Measurements from ENCODE around the gene TCF12. TPM values are rescaled to one million over a fixed set of nuclear protein-coding genes. Genes with fewer than 3 reads are reported as not detected.

Gene TCF12
- total and polyA plus RNA-seq, 5 experiments from 2014 or later = 43.2 to 77.3 (median 54.3) TPM

DNA sequence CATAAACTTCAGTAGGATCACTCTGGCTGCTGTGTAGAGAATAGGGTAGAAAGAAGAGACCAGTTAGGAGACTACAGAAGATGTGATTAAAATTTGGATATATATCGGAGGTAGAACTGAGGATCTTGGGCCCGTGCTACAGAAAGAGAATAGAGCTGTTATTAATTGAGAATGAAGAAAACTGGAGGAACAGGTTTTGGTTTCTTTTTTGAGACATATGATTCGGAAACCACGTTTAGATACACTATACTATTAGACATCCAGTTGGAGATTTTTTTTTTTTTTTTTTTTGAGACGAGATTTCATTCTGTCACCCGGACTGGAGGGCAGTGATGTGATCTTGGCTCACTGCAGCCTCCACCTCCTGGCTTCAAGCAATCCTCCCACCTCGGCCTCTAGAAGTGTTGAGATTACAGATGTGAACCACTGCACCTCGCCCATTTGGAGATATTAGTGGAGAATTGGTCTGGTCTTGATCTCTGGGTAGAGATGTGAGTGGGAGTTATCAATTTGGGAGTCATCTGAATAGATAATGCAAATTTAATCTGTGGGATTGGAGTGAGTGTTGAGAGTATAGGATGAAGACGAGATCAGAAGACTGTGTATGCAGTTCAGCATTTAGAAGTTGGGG lies 50.9 kb downstream of the TCF12 start:
- peaks cover 23 to 74% (median 55%) of the 10 kb centered on the region in 4 donors for H3K4me1 Mint-ChIP-seq
- DNase-seq (no peak), ATAC-seq (no peak)
- H3K4me3 Mint-ChIP-seq = no peak overlapping the region
- POLR2A ChIA-PET = no interaction called here
- no peaks in the 10 kb centered on the region for H3K36me3 Mint-ChIP-seq
- no peak overlapping the region for H3K27ac Mint-ChIP-seq
- H3K9me3 Mint-ChIP-seq = peaks cover 0 to 2% (median 0%) of the 10 kb centered on the region in 9 donors
- no peaks in the 10 kb centered on the region for H3K27me3 Mint-ChIP-seq

DNA sequence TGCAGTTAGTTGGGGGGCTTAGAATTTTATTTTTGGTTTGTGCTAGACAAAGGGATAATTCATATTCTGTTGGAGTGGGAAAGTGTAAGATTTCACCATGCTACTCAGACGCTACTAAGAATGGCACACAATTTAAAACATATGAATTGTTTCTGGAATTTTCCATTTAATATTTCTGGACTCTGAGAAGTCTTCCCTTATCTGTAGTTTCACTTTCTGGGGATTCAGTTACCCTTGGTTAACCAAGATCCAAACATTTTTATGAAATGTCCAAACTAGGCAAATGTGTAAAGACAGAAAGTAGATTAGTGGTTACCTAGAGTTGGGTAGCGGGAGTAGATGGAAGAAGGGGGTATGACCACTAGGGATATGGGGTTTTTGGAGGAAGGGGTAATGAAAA lies 53.1 kb downstream of the TCF12 start:
- POLR2A ChIA-PET = no interaction called here
- H3K36me3 Mint-ChIP-seq = peaks cover 0 to 3% (median 0%) of the 10 kb centered on the region in 3 donors
- DNase-seq = no peak
- H3K27ac Mint-ChIP-seq = peak overlapping the region in 2 of 10 donors; percentile 26 to 62
- no peak for ATAC-seq
- H3K4me1 Mint-ChIP-seq = peaks cover 26 to 64% (median 59%) of the 10 kb centered on the region in 4 donors
- peaks cover 0 to 2% (median 0%) of the 10 kb centered on the region in 9 donors for H3K9me3 Mint-ChIP-seq
- H3K27me3 Mint-ChIP-seq = no peaks in the 10 kb centered on the region
- no peak overlapping the region for H3K4me3 Mint-ChIP-seq

DNA sequence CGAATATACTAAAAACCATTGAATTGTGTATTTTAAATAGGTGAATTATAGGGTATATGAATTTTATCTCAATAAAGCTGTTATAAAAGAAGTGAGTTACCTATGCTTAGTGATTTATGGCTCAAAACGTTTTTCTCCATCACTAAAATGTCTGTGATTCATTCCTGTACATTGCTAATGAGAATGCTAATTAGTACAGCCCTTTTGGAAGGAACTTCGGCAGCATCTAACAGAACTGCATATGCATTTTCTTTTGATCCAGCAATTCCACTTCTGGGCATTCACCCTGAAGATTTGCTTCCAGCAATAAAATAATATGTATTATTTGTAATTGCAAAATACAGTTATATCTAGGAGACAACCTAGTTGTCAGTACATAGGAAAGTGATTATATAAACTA lies 53.6 kb downstream of the TCF12 start:
- H3K27me3 Mint-ChIP-seq = no peaks in the 10 kb centered on the region
- ATAC-seq (no peak), DNase-seq (no peak)
- peak overlapping the region in 1 of 10 donors; percentile 26 for H3K27ac Mint-ChIP-seq
- H3K9me3 Mint-ChIP-seq = peaks cover 0 to 2% (median 0%) of the 10 kb centered on the region in 9 donors
- POLR2A ChIA-PET = no interaction called here
- H3K4me3 Mint-ChIP-seq = no peak overlapping the region
- H3K36me3 Mint-ChIP-seq = peaks cover 0 to 3% (median 0%) of the 10 kb centered on the region in 3 donors
- H3K4me1 Mint-ChIP-seq = peaks cover 26 to 66% (median 61%) of the 10 kb centered on the region in 4 donors

DNA sequence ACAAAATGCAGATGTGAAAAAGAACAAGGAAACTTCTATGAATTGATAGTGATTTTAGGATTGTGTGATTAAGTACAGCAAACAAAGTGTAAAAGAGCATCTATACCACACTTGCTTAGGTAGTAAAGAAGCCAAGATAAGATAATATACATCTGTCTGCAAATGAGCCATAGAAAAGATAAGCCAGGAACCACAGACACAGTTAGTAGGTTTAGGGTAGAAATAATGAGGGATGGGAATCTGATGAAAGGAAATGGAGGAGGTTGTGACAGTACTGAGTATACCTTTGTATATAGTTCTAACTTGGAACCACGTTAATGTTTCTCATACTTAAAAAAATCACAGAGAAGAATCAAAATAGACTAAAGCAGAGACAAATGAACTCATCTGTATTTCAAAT lies 54.0 kb downstream of the TCF12 start:
- Mint-ChIP-seq H3K27ac (peak overlapping the region in 2 of 10 donors; percentile 3 to 9), H3K4me1 (peaks cover 24 to 67% (median 60%) of the 10 kb centered on the region in 4 donors), H3K4me3 (peak overlapping the region in 1 of 10 donors; percentile 2), H3K36me3 (peaks cover 0 to 3% (median 0%) of the 10 kb centered on the region in 3 donors), H3K9me3 (peaks cover 0 to 2% (median 0%) of the 10 kb centered on the region in 9 donors), H3K27me3 (no peaks in the 10 kb centered on the region)
- no peak for ATAC-seq
- POLR2A ChIA-PET = no interaction called here
- no peak for DNase-seq

DNA sequence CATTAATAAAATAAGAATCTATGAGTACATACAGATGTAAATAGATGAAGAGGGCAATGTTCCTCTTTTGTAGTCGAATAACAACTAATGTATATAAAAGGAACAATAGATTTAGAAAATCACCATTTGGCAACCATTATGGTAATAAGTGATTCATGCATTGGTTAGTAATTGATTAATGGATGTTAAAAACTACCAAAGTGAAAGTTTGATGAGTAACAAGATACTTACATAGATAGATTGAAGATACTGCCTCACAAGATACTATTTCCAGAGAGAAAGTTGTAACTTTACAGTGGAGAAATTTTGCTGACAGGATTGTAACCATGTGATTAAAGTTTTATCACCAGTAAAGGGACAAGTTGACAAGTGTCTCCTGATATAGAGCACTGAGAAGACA lies 55.0 kb downstream of the TCF12 start:
- Mint-ChIP-seq H3K4me3 (no peak overlapping the region), H3K36me3 (peaks cover 0 to 3% (median 0%) of the 10 kb centered on the region in 3 donors), H3K9me3 (peaks cover 0 to 2% (median 0%) of the 10 kb centered on the region in 9 donors), H3K27me3 (no peaks in the 10 kb centered on the region), H3K4me1 (peaks cover 22 to 63% (median 55%) of the 10 kb centered on the region in 4 donors), H3K27ac (no peak overlapping the region)
- POLR2A ChIA-PET = no interaction called here
- DNase-seq (no peak), ATAC-seq (no peak)

DNA sequence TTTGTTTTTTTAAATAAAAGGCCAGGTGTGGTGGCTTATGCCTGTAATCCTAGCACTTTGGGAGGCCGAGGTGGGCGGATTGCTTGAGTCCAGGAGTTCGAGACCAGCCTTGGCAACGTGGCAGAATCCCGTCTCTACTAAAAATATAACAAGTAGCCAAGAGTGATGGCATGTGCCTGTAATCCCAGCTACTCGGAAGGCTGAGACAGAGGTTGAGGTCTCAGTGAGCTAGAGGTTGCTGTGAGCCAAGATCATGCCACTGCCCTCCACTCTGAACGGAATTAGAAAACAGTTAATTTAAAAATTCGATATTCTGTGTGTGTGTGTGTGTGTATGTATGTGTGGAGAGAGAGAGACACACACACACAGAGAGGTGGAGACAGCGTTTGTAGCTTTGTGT lies 58.8 kb downstream of the TCF12 start:
- Mint-ChIP-seq H3K4me3 (no peak overlapping the region), H3K27me3 (no peaks in the 10 kb centered on the region), H3K9me3 (no peaks in the 10 kb centered on the region), H3K36me3 (peaks cover 0 to 3% (median 0%) of the 10 kb centered on the region in 3 donors), H3K27ac (peak overlapping the region in 2 of 10 donors; percentile 33 to 41), H3K4me1 (peaks cover 17 to 66% (median 59%) of the 10 kb centered on the region in 4 donors)
- DNase-seq (no peak), ATAC-seq (no peak)
- POLR2A ChIA-PET = no interaction called here

DNA sequence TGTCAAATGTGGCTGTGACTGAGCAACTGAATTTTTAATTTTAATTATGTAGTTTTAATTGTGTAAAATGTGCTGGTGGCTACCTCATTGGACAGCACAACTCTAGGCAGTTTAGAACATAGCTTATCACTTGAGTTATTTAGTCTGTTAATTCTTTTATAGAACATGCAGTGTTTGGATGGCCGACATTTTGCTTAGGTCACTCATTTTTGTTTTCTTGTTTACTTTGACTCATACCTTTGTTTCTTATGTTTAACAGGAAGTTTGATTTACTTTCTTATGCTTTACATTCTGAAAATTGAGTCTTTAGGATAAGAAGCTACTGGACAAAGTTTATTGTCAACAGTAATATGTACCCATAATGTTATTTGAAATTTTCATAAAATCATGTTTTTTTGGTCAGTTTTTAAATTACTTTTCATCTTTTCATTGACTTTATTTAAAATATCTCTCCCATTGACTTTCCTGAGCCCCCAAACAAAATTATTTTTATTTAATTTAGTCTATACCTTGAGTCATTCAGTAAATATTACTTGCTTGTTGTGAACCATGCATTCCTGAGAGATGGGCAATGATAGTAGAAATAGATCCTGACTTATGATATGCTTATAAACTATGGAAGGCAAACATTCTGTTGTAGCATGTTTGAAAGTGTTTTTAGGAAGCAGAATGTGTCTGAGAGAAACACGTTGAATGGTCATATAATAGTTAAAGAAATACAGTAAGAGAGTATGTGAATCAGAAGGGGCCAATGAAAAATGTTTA lies 60.6 kb downstream of the TCF12 start:
- POLR2A ChIA-PET = no interaction called here
- no peak for ATAC-seq
- H3K4me1 Mint-ChIP-seq = peaks cover 19 to 60% (median 51%) of the 10 kb centered on the region in 4 donors

DNA sequence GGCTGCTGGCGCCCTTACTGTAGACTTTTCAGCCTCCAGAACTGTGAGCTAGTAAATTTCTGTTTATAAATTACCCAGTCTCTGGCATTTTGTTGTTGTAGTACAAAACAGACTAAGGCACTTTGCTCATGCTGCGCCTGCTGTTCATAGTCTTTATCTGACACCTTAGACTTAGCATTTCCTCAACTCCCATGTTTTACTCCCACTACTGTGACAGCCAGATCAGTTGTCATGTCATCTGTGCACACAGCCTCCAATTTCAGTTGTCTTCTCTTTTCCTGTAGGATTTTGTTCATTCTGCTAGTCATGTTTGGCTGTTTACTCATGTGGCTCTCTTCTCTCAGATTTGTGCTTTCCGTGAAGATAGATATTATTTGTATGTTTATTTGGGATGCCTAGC lies 62.0 kb downstream of the TCF12 start:
- Mint-ChIP-seq H3K9me3 (no peaks in the 10 kb centered on the region), H3K27ac (peak overlapping the region in 8 of 10 donors; percentile 31 to 85 (median 62)), H3K4me1 (peaks cover 21 to 72% (median 61%) of the 10 kb centered on the region in 4 donors), H3K36me3 (peaks cover 0 to 3% (median 0%) of the 10 kb centered on the region in 3 donors), H3K27me3 (no peaks in the 10 kb centered on the region), H3K4me3 (peak overlapping the region in 1 of 10 donors; percentile 20)
- ATAC-seq (no peak), DNase-seq (no peak)
- POLR2A ChIA-PET = no interaction called here

More for the DNA sequence above, 60.6 kb downstream of the TCF12 start:
- DNase-seq = no peak
- Mint-ChIP-seq H3K4me3 (no peak overlapping the region), H3K27ac (peak overlapping the region in 2 of 10 donors; percentile 15 to 16), H3K27me3 (no peaks in the 10 kb centered on the region), H3K9me3 (no peaks in the 10 kb centered on the region), H3K36me3 (peaks cover 0 to 3% (median 0%) of the 10 kb centered on the region in 3 donors)

DNA sequence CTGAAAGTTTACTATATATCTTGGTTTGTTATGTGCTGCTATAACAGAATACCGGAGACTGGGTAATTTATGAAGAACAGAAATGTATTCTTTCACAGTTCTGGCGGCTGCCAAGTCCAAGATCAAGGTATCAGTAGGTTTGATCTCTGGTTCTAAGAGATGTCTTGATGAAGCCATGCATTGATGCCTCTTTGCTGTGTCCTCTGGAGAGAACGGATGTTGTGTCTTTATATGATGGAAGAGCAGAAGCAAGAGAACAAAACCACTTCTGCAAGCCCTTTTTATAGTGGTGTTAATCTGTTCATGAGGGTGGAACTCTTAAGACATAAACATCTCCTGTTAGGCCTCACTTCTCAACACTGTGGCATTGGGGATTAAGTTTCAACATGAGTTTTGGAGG lies 62.7 kb downstream of the TCF12 start:
- Mint-ChIP-seq H3K4me1 (peaks cover 20 to 75% (median 61%) of the 10 kb centered on the region in 4 donors), H3K27ac (peak overlapping the region in 9 of 10 donors; percentile 5 to 88 (median 69)), H3K9me3 (no peaks in the 10 kb centered on the region), H3K36me3 (no peaks in the 10 kb centered on the region), H3K27me3 (no peaks in the 10 kb centered on the region), H3K4me3 (peak overlapping the region in 5 of 10 donors; percentile 4 to 40 (median 8))
- DNase-seq (peak in 4 of 10 donors; percentile 2 to 57 (median 34)), ATAC-seq (peak; percentile 76 to 92)
- POLR2A ChIA-PET = no interaction called here

DNA sequence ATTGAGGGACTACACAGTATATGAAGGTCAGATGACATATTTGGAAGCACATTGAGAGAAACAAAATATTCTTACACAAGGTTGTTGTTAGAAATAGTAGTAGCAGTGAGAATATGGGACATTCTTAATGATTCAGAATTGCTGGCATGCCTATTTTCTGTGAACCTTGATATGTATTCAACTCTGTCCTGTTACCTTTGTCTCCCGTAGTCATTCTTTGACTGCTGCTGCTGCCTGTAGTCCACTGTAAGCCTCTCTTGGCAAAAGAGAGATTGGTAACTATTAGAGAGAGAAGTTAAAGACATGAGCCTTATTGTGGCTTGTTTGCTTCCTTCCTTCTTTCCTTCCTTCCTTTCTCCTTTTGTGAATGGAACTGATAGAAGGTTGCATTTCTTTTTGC lies 64.5 kb downstream of the TCF12 start:
- Mint-ChIP-seq H3K9me3 (no peaks in the 10 kb centered on the region), H3K27me3 (no peaks in the 10 kb centered on the region), H3K36me3 (no peaks in the 10 kb centered on the region), H3K27ac (peak overlapping the region in 3 of 10 donors; percentile 2 to 40 (median 35)), H3K4me3 (no peak overlapping the region), H3K4me1 (peaks cover 20 to 81% (median 54%) of the 10 kb centered on the region in 4 donors)
- DNase-seq = no peak
- ATAC-seq = no peak
- POLR2A ChIA-PET = no interaction called here

DNA sequence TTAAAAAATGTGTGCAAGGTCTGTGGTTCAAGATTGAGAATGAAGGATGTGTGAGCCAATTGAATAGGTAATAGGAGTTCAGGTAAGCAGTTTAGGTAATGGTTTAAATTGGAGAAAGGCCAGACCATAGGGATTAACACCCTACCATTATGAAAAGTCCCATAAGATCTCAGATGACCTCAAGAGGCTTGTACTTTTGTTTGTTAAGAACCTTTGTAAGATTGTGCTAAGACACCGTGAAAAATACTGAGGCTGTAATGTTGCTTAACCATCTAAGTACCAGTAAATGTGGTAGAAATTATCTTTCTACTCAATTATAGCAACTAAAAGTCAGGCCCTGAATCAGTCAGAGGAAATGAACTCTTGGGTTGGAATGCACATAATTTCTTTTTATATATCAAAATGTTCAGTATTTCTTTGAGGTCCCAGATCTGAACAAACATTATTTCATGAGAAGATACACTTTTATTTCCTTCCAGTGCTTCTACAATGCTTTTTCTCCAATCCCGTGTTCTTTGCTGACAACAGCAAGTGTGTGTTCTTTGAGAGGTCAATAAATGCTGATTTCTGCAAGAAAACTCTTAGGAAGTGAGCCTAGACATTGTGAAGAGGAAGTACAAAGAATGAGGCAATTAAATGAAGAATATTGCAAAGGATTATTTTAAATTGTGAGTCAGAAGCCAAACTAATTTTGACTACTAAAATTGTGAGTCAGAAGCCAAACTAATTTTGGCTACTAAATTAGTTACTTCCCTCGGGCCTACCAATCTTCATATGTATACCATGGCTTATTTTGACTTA lies 66.4 kb downstream of the TCF12 start:
- Mint-ChIP-seq H3K36me3 (no peaks in the 10 kb centered on the region), H3K27ac (peak overlapping the region in 4 of 10 donors; percentile 1 to 64 (median 52)), H3K27me3 (no peaks in the 10 kb centered on the region), H3K4me1 (peaks cover 23 to 86% (median 57%) of the 10 kb centered on the region in 4 donors), H3K4me3 (no peak overlapping the region), H3K9me3 (no peaks in the 10 kb centered on the region)
- DNase-seq (no peak), ATAC-seq (no peak)
- POLR2A ChIA-PET = no interaction called here

DNA sequence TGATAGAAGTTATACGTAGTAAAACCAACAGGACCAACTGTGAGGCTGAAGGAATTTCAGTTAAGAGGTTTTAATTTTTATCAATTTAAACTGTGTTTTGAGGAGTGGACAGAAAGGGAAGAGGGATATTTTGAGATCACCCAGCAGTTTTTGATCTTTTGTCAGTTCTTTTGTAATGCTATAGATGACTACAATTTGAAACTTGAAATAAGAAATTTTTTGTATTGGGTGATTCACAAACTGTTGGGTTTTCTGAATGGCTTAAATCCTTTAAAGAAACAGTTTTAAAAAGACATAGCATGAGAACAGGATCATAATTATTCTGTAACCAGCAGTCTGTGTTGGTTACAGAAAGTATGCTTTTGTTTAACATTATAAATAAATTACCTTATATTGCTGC lies 67.4 kb downstream of the TCF12 start:
- no peak overlapping the region for H3K4me3 Mint-ChIP-seq
- H3K4me1 Mint-ChIP-seq = peaks cover 20 to 83% (median 53%) of the 10 kb centered on the region in 4 donors
- H3K27ac Mint-ChIP-seq = peak overlapping the region in 2 of 10 donors; percentile 12 to 40
- no peaks in the 10 kb centered on the region for H3K36me3 Mint-ChIP-seq
- no peaks in the 10 kb centered on the region for H3K9me3 Mint-ChIP-seq
- H3K27me3 Mint-ChIP-seq = no peaks in the 10 kb centered on the region
- POLR2A ChIA-PET = no interaction called here
- no peak for ATAC-seq
- DNase-seq = no peak
